Mammary epithelial cell (primary cell): ENCODE data around the gene PON3.

Experiments
- EZH2 ChIP-seq: IDR thresholded peaks from 2 replicates; pipeline ENCODE4 v1.6.1; 2012; ENCODE audit warnings: low read length, inconsistent platforms, borderline replicate concordance
- TF ChIP-seq, protein P1 (sequence below), 2 donors: IDR thresholded peaks in 1 of 2; conservative IDR thresholded peaks in 1 of 2; 2 replicates each; pipeline ENCODE4 v1.5.1; 2011 to 2012; ENCODE audit warnings: inconsistent platforms in 2 of 2, low read length in 2 of 2, mild to moderate bottlenecking in 2 of 2, control low read depth in 1 of 2, low read depth in 1 of 2; ENCODE audit not compliant: insufficient read depth in 1 of 2; ENCODE audit errors: extremely low read depth in 1 of 2

GRCh38 chr7:95427914-95428516 lies 31.8 kb upstream of the PON3 start:
- TF ChIP-seq, protein P1, sequence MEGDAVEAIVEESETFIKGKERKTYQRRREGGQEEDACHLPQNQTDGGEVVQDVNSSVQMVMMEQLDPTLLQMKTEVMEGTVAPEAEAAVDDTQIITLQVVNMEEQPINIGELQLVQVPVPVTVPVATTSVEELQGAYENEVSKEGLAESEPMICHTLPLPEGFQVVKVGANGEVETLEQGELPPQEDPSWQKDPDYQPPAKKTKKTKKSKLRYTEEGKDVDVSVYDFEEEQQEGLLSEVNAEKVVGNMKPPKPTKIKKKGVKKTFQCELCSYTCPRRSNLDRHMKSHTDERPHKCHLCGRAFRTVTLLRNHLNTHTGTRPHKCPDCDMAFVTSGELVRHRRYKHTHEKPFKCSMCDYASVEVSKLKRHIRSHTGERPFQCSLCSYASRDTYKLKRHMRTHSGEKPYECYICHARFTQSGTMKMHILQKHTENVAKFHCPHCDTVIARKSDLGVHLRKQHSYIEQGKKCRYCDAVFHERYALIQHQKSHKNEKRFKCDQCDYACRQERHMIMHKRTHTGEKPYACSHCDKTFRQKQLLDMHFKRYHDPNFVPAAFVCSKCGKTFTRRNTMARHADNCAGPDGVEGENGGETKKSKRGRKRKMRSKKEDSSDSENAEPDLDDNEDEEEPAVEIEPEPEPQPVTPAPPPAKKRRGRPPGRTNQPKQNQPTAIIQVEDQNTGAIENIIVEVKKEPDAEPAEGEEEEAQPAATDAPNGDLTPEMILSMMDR (conservative IDR thresholded peaks at IDR 0.05 in 1 of 2, IDR thresholded peaks at IDR 0.05 in 1 of 2; ENCODE audit: extremely low read depth in 1 of 2, insufficient read depth in 1 of 2, low read depth in 1 of 2, low read length in 2 of 2): no peak
- no peak for TF ChIP-seq EZH2
